HG02588 (cell line): ENCODE measurements around the gene HAT1.

Experiments used
- ATAC-seq: cut with Tn5 transposase; IDR thresholded peaks from one replicate; pipeline ENCODE4 v1.9.1; 2021; ENCODE audit warnings: mild to moderate bottlenecking, moderate library complexity; ENCODE audit not compliant: unreplicated experiment

The HAT1 gene

DNA sequence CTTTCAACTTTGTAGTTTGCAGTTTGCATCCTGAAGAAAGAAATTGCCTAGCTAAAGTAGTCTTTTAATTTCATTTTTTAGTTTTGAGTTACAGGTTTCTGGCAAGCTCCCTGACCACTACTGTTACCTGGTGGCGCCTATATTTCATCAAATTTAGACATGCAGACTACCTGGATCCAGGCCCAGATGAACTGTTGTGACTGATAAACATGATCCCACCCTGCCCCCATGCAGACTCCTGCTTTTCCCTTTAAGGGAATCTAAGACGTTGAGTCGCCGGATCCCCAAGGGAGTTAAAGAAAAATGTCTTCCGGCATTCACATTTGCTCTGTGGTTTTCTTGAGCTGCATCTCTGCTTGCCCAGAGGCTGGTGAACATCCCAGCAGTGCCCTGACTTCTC lies 99.7 kb downstream of the HAT1 start:
- no peak for ATAC-seq

DNA sequence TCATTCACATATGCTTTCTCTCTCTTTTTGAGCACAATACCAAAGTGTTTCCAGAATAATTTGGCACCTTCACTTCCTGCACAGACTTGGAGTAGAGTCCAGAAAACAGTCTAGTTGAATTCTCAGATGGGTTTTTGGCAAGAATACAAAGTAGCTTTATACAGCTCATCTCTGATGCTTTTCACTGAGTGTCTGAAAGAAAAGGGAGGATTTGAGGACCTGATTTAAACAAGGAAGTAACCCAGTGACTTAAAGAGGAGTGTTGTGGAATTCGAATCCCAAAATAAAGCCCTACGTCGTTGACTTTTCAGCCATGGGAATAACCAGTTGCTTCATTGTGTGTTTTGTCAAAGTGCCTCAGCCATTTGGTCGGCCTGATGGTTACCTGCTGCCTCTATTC lies 109.3 kb downstream of the HAT1 start:
- ATAC-seq, result no peak
